HL-60/S4 treated with retinoic acid at 250 ng/mL for 4 days and 3 days (cell line): Measurements from ENCODE around the gene AKIRIN1.
"Not testable (repeated sequence)": the region's sequence is repeated elsewhere in the genome, so short reads cannot be mapped to it uniquely, and the experiment has no call there.

Source experiments
- in situ Hi-C: fragments of 300-500 bp; cut with MboI; formaldehyde crosslinking; loops from 2 replicates; pipeline ENCODE4 v1.7.0; 2022; ENCODE audit warnings: low sequenced_read_pairs

AKIRIN1 gene

DNA sequence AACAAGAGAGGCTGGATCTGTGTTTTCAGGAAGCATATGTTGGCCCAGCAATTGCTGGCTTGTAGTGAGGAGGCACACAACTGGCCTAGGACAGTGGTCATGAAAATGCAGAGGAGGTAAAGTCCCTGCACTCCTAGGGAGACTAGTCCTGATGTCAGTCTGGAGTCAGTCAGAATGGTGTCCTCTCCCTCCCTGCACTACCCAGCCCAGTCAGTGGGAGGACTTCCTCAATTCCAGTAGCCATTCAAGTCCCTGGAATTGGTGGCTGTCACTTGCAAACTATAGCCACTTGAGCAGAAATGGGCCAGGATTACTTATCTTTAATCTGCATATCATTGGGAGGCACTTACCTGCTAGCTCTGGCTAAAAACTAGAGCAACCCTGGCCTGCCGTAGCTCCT lies 53.7 kb downstream of the AKIRIN1 start:
- in situ Hi-C loops, result no loop called here

DNA sequence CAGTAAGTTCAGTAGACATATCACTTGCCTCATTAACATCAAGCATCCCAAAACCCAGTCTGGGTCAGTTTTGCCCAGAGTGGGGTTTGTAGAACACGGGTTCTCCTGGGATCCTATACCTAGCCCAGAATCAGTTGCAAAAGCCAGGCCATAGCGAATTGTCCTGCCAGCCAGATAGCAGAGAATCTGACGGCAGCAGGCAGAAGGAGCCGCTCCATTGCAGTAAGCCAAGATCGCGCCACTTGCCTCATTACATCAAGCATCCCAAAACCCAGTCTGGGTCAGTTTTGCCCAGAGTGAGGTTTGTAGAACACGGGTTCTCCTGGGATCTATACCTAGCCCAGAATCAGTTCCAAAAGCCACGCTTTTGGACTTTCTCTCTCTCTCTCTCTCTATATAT lies 54.2 kb downstream of the AKIRIN1 start:
- in situ Hi-C loops, result no loop called here

DNA sequence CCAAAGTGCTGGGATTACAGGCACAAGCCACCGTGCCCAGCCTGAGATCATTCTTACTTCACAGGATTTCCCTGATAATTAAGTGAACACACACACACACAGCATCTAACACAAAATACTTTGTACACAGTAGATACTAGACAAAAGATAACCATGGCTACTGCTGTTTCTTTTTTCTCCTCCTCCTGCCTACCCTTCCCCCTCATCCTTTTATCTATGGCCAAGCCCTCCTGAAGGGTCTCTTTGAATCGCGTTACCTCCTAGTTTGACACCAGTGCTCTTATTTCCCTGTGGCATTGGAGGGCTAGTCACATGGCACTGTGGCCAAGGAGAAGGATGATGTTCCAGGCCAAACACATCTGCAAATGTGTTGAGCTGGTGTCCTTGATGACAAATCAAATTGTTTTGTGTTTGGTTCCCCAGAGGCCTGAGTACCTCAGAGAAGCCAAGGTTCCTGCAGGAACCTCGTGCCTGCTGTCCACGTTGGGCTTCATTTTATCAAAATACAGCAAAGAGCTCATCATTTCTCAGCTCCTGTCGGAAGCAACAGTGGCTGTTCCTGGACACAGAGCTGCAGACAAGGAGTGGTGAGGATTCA lies 55.6 kb downstream of the AKIRIN1 start:
- in situ Hi-C loops, result no loop called here

DNA sequence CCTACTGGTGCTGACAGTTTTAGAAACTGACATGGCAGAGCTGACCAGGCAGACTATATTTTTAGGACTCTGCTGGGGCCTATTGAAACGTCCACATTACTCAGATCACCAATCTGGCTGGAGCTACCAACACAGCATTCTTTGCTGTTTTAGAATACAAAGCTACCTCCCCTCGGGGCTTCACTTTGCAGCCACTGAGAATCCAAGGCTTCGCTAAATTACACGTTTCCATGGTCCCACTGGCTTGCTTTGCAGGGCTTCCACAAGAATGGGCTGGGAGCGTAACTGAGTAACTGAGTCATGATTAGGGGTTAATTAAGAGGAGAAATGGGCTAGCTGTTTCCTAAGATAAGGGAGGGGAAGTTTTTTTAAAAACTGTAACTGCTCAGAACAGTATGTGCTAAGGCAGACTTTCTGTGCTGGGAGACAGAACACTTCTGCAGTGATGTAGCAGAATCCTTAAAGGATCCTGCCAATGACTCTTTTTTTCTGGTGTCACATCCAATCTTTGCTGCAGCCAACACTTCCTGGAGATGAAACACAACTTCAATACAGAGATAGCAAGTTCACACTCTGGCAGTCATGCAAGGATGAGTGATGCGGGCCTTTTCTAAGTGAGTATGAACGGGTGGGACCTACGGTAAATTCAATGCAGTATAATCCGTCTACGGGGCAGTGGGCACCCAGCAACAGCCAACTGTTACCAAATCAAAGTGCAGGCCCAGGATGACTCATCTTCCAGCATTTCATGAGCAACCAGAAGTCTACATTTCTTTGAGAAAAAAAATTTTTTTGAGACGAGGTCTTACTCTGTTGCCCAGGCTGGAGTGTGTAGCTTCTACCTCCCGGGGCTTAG lies 56.5 kb downstream of the AKIRIN1 start:
- in situ Hi-C loops, result no loop called here

DNA sequence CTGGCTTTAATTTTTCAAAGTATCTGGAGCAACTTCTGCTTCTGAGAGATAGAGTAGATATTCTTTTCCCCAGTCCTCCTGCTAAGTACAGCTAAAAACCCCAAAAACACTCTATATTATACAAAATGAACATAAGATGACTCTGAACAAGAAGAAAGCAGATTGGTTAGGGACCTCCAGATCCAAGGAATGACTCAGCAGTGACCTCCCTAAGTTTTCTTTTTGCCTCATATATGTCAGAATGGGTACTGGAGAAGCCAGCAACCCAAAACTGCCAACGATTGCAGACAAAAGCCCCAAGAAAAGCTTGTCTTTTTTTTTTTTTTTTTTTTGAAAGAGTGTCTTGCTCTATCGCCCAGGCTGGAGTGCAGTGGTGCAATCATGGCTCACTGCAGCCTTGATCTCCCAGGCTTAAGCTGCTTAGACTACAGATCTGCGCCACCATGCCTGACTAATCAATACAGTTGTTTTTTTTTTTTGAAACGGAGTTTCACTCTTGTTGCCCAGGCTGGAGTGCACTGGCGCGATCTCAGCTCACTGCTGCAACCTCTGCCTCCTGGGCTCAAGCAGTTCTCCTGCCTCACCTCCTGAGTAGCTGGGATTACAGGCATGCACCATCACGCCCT lies 57.8 kb downstream of the AKIRIN1 start:
- in situ Hi-C loops, result no loop called here

DNA sequence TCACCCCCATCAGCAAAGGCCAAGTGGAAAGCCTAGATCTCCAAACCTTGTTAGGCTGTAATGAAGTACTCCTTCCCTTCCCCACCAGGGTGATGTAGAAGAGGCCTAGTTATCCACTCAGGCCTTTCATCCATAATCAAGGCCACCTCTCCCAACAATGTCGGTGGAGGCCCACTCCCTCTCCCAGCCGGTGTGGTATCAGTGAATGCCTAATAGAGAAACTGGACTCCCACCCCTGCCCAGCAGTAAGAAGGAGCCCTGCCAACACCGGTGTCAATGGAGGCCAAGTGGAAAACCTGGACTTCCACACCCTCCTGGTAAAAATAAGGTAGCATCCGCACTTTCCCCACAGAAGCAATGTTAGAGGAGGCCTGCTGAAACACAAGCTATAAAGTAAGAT lies 58.9 kb downstream of the AKIRIN1 start:
- in situ Hi-C loops, result no loop called here

DNA sequence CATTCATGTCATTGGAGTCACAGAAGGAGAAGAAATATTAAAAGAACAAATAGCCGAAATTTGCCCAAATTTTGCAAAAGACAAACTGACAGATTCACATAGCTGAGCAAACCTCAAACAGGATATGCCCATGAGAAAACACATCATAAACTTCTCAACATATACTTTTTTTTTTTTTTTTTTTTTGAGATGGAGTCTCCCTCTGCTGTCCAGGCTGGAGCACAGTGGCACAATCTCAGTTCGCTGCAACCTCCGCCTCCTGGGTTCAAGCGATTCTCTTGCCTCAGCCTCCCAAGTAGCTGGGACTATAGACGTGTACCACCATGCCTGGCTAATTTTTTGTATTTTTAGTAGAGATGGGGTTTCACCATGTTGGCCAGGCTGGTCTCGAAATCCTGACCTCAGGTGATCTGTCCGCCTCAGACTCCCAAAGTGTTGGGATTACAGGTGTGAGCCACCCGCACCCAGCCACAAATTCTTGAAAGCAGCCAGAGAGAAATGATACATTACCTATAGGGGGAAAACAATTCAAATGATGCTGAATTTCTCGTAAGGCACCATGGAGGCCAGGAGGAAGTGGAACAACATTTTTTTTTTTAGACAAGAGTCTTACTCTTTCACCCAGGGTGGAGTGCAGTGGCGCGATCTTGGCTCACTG lies 60.2 kb downstream of the AKIRIN1 start:
- in situ Hi-C loops, result not testable (repeated sequence)

DNA sequence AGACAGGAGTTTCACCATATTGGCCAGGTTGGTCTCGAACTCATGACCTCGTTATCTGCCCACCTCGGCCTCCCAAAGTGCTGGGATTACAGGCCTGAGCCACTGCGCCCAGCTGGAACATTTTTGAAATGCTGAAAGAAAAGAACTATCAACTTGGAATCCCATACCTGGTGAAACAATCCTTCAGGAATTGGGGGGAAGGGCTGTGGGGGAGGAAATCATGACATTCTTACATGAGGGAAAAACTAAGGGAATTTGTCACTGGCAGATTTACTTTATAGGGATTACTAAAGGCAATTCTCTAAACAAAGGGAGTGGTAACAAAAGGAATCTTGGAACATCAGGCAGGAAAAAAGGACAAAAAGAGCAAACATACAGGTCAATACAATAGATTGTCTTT lies 60.9 kb downstream of the AKIRIN1 start:
- in situ Hi-C loops, result no loop called here

DNA sequence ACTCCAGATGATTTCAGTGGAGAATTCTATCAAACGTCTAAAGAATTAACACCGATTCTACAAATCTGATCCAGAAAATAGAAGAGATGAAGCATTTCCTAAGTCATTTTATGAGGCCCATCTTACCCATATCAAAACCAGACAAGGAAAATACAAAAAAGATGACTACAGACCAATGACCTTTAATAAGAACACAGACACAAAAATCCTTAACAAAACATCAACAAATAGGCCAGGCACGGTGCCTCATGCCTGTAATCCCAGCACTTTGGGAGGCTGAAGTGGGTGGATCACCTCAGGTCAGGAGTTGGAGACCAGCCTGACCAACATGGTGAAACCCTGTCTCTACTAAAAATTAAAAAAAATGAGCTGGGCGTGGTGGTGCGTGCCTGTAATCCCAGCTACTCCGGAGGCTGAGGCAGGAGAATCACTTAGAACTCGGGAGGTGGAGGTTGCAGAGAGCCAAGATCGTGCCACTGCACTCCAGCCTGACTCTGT lies 64.2 kb downstream of the AKIRIN1 start:
- in situ Hi-C loops, result not testable (repeated sequence)
